Measurements from ENCODE around the gene ERICH6.

The ERICH6 gene

GRCh38 chr3:150682824-150683223 is 20.9 kb downstream of the ERICH6 start:
- Histone ChIP-seq H3K4me3 (ENCODE audit: insufficient read depth, low read length, poor library complexity, severe bottlenecking) (no peak overlapping the region), H3F3A (ENCODE audit: insufficient read depth) (no peaks in the 10 kb centered on the region), H3K36me3 (ENCODE audit: low read length) (no peaks in the 10 kb centered on the region), H3K4me2 (ENCODE audit: low read depth, low read length, poor library complexity, severe bottlenecking) (no peak overlapping the region), H3K27me3 (ENCODE audit: low read length) (no peaks in the 10 kb centered on the region), H4K20me1 (ENCODE audit: low read depth, low read length) (no peaks in the 10 kb centered on the region), H3K79me2 (ENCODE audit: insufficient read depth, low read length) (no peaks in the 10 kb centered on the region), H2AFZ (ENCODE audit: low read depth, low read length, severe bottlenecking) (no peak overlapping the region), H3K9me2 (replicated peaks; ENCODE audit: insufficient read depth, low read length) (no peaks in the 10 kb centered on the region), H3K27ac (ENCODE audit: low read depth, low read length) (no peak overlapping the region), H3K9me3 (ENCODE audit: insufficient read depth, low read length) (no peaks in the 10 kb centered on the region), H3K9ac (ENCODE audit: low read length) (no peak overlapping the region)
- TF ChIP-seq CTCF (IDR thresholded peaks at IDR 0.05; ENCODE audit: insufficient read depth, low read length, poor library complexity, severe bottlenecking) = no peak
- no peak for TF ChIP-seq EZH2phosphoT487 (conservative IDR thresholded peaks at IDR 0.05; ENCODE audit: low read length)

GRCh38 chr3:150682279-150682678 is 21.4 kb downstream of the ERICH6 start:
- Histone ChIP-seq H3K27ac (ENCODE audit: low read depth, low read length) (no peak overlapping the region), H3K27me3 (ENCODE audit: low read length) (no peaks in the 10 kb centered on the region)

GRCh38 chr3:150681057-150681456 is 22.7 kb downstream of the ERICH6 start:
- Histone ChIP-seq H3K9ac (ENCODE audit: low read length) (0 out of 2 replicates have a peak overlapping the region, but pooled peaks have one; percentile 13), H3K9me2 (replicated peaks; ENCODE audit: insufficient read depth, low read length) (no peaks in the 10 kb centered on the region), H2AFZ (ENCODE audit: low read depth, low read length, severe bottlenecking) (peak overlapping the region; percentile 33), H3K4me3 (ENCODE audit: insufficient read depth, low read length, poor library complexity, severe bottlenecking) (peak overlapping the region; percentile 13), H3K4me2 (ENCODE audit: low read depth, low read length, poor library complexity, severe bottlenecking) (peak overlapping the region; percentile 47), H4K20me1 (ENCODE audit: low read depth, low read length) (no peaks in the 10 kb centered on the region), H3K27ac (ENCODE audit: low read depth, low read length) (peak overlapping the region; percentile 50), H3F3A (ENCODE audit: insufficient read depth) (no peaks in the 10 kb centered on the region), H3K36me3 (ENCODE audit: low read length) (0 out of 2 replicates have a peak, but pooled peaks cover 1% of the 10 kb centered on the region), H3K79me2 (ENCODE audit: insufficient read depth, low read length) (no peaks in the 10 kb centered on the region), H3K9me3 (ENCODE audit: insufficient read depth, low read length) (peaks cover 2% of the 10 kb centered on the region; the same call in 1 of the 2 replicates), H3K27me3 (ENCODE audit: low read length) (no peaks in the 10 kb centered on the region)
- TF ChIP-seq EZH2phosphoT487 (conservative IDR thresholded peaks at IDR 0.05; ENCODE audit: low read length) (no peak), CTCF (IDR thresholded peaks at IDR 0.05; ENCODE audit: insufficient read depth, low read length, poor library complexity, severe bottlenecking) (no peak)

More at GRCh38 chr3:150682279-150682678, 21.4 kb downstream of the ERICH6 start:
- H3K9ac ChIP-seq (ENCODE audit: low read length) = no peak overlapping the region
- H3K9me3 ChIP-seq (ENCODE audit: insufficient read depth, low read length) = no peaks in the 10 kb centered on the region
- H4K20me1 ChIP-seq (ENCODE audit: low read depth, low read length) = no peaks in the 10 kb centered on the region
- H3K79me2 ChIP-seq (ENCODE audit: insufficient read depth, low read length) = no peaks in the 10 kb centered on the region
- no peaks in the 10 kb centered on the region for H3K9me2 ChIP-seq (replicated peaks; ENCODE audit: insufficient read depth, low read length)
- H2AFZ ChIP-seq (ENCODE audit: low read depth, low read length, severe bottlenecking) = no peak overlapping the region
- TF ChIP-seq CTCF (IDR thresholded peaks at IDR 0.05; ENCODE audit: insufficient read depth, low read length, poor library complexity, severe bottlenecking) = no peak
- no peak for TF ChIP-seq EZH2phosphoT487 (conservative IDR thresholded peaks at IDR 0.05; ENCODE audit: low read length)
- no peak overlapping the region for H3K4me2 ChIP-seq (ENCODE audit: low read depth, low read length, poor library complexity, severe bottlenecking)
- H3K36me3 ChIP-seq (ENCODE audit: low read length) = no peaks in the 10 kb centered on the region
- no peaks in the 10 kb centered on the region for H3F3A ChIP-seq (ENCODE audit: insufficient read depth)
- H3K4me3 ChIP-seq (ENCODE audit: insufficient read depth, low read length, poor library complexity, severe bottlenecking) = no peak overlapping the region

Data from SU-DHL-6 (cell line).